Body of pancreas (tissue), 4 donors: Measurements from ENCODE around the gene POFUT2. TPM values are rescaled to one million over a fixed set of nuclear protein-coding genes. Genes with fewer than 3 reads are reported as not detected.

Experiments used
- ATAC-seq: fragments of 150-250 bp; one replicate; pipeline ENCODE4 v1.9.1; 2016
- DNase-seq, 4 donors: peaks; one replicate each; pipeline ENCODE4 v3.0.0-alpha.2; 2019
- H3K27ac ChIP-seq, 4 donors: fragments of 200-600 bp; sonication (generic); 1 replicate in 3 of 4; 2 replicates in 1 of 4; pipeline versions ENCODE4 v1.5.1 to v1.6.1; 2016 to 2019; ENCODE audit warnings: mild to moderate bottlenecking in 1 of 4, mixed read lengths in 1 of 4, moderate library complexity in 1 of 4
- H3K27me3 ChIP-seq, 2 donors: fragments of 200-600 bp; sonication (generic); one replicate each; pipeline ENCODE4 v1.6.0; 2016; ENCODE audit warnings: mild to moderate bottlenecking in 1 of 2
- H3K36me3 ChIP-seq, 2 donors: fragments of 200-600 bp; sonication (generic); replicated peaks in 1 of 2; 2 replicates each; pipeline ENCODE4 v1.5.1; 2016; ENCODE audit warnings: low read depth in 2 of 2; ENCODE audit not compliant: insufficient read depth in 1 of 2
- H3K4me1 ChIP-seq: fragments of 200-600 bp; sonication (generic); one replicate; pipeline ENCODE4 v1.6.0; 2016
- H3K4me3 ChIP-seq, 2 donors: fragments of 200-600 bp; sonication (generic); 1 replicate in 1 of 2; 2 replicates in 1 of 2; pipeline ENCODE4 v1.5.1; 2016 to 2019
- H3K9me3 ChIP-seq, 3 donors: fragments of 200-600 bp; sonication (generic); 1 replicate in 2 of 3; 2 replicates in 1 of 3; pipeline ENCODE4 v1.5.1; 2016
- CTCF ChIP-seq, 7 experiments: fragments of 450-650 bp in 4 of 7; fragments of 200-600 bp in 3 of 7; sonication (generic) in 3 of 7; IDR thresholded peaks; one replicate each; pipeline ENCODE4 v1.5.1; 2016 to 2019; ENCODE audit warnings: antibody characterized with exemption in 7 of 7
- POLR2A ChIP-seq, 3 donors: fragments of 450-650 bp; IDR thresholded peaks; one replicate each; pipeline ENCODE4 v1.6.1; 2016; ENCODE audit warnings: antibody characterized with exemption in 3 of 3, mild to moderate bottlenecking in 2 of 3
- WGBS, 2 donors: methylation state at CpG; one replicate each; pipeline ENCODE4 v1.1.5; 2017; 5-methylcytosine and 5-hydroxymethylcytosine counted together
- intact Hi-C: fragments of 100-400 bp; cut with DNase I; formaldehyde crosslinking; loops from one replicate; pipeline ENCODE4 v1.15.1; 2023
- total RNA-seq, 2 donors: library from RNA; depleted of rRNA; stranded (reverse); fragments of >200 nt; gene quantifications; one replicate each; pipeline ENCODE4 v1.1.0, GENCODE V29; 2016

POFUT2 gene
- total RNA-seq, 2 donors from 2014 or later = 16.3 to 46.1 TPM

DNA sequence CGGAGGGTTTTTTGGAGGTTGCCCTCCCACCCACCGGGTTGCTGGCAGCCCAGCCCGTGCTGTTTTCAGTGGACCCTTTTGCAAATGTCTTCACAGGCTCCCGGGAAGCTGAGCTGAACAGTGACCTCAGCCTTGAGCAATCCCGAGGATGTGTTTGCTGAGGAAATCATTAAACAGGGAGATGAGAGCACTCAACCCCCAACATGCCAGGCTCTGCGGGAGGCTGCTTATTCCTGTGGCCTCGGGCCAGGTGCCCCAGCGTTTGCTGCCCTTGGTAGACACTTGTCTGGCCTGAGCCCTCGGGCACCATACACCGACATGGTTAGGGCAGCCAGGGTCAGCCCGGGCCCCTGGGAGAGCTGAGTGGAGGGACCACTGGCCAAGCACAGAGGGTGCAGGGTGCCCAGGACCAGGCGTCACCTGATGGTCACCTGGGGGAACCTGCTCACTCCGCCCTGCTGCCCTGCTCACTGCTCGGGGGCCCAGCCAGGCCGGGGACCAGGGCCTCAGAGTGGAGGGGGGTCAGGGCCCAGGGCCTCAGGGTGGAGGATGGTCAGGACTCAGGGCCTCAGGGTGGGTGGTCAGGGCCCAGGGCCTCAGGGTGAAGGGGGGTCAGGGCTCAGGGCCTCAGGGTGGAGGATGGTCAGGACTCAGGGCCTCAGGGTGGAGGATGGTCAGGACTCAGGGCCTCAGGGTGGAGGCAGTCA is 42.5 kb upstream of the POFUT2 start:
- peak overlapping the region; percentile 57 to 96 (median 94) for H3K27ac ChIP-seq
- H3K4me1 ChIP-seq = peaks cover 62% of the 10 kb centered on the region
- H3K4me3 ChIP-seq = no peak overlapping the region
- ATAC-seq (peak; percentile 80), DNase-seq (peak; percentile 75 to 88 (median 82))
- peak in 1 of 3 donors; percentile 8 for TF ChIP-seq POLR2A (IDR thresholded peaks at IDR 0.05)
- no peak for TF ChIP-seq CTCF (IDR thresholded peaks at IDR 0.05)
- H3K27me3 ChIP-seq = no peaks in the 10 kb centered on the region
- intact Hi-C loops = no loop called here
- 6 to 16% methylated on average over 2 to 15 of the region's 15 CpGs for WGBS, 2 donors
- no peaks in the 10 kb centered on the region for H3K36me3 ChIP-seq
- no peaks in the 10 kb centered on the region for H3K9me3 ChIP-seq

DNA sequence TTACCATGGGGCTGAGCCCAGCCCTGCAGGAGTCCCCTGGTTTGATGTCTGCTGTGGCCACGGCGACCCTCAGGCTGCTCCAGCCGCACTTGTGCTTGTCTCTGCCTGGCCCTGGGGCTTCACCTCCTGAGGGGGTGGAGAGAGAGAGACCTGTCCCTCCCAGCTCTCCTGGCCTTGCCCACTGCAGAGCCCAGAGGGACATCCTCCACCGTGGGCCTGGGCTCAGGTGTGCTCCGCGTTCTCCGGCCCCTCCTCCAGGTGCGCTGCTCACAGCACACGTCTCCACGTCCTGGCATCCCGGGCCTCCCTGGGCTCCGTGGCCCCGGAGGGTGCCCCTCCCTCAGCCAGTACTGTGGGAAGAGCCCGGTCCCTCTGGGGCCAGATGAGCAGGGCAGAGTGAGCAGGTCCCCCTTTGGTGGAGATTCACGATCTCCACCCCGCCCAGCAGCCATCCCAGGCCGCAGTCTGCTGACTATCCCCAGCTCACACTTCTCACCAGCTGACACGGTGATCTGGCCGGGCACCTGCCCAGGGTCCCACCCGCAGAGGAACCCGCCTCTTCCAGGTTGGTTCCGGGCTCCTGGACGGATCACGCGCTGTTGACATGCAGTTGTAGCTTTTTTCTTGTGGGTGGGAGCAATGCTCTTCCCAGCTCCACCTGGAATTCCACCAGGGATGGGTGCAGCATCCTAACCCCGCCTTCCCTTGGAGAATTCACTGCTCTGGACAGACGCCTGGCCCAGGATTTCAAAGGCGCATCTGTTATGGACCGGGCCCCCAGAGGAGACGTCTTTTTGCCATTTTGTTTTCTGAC is 41.8 kb upstream of the POFUT2 start:
- Histone ChIP-seq H3K4me1 (peaks cover 66% of the 10 kb centered on the region), H3K27ac (peak overlapping the region; percentile 84 to 96 (median 94)), H3K36me3 (no peaks in the 10 kb centered on the region), H3K9me3 (no peaks in the 10 kb centered on the region), H3K4me3 (no peak overlapping the region), H3K27me3 (no peaks in the 10 kb centered on the region)
- intact Hi-C loops = loop anchor here (10.0 kb wide), 1 partner anchor 85 kb away; no protein-coding TSS in a partner anchor
- WGBS, 2 donors = 26 to 33% methylated on average over 18 to 30 of the region's 30 CpGs
- TF ChIP-seq CTCF (IDR thresholded peaks at IDR 0.05) = no peak
- peak; percentile 84 to 91 (median 87) for TF ChIP-seq POLR2A (IDR thresholded peaks at IDR 0.05)
- DNase-seq (peak; percentile 66 to 85 (median 74)), ATAC-seq (peak; percentile 64)

GRCh38 chr21:45328198-45329091 is 40.8 kb upstream of the POFUT2 start:
- 53 to 58% methylated on average over 13 to 41 of the region's 43 CpGs for WGBS, 2 donors
- ATAC-seq (no peak), DNase-seq (peak in 1 of 4 donors; percentile 20)
- H3K9me3 ChIP-seq = no peaks in the 10 kb centered on the region
- peaks cover 66% of the 10 kb centered on the region for H3K4me1 ChIP-seq
- H3K27me3 ChIP-seq = no peaks in the 10 kb centered on the region
- intact Hi-C loops = loop anchor here (10.0 kb wide), 1 partner anchor 86 kb away; no protein-coding TSS in a partner anchor
- TF ChIP-seq POLR2A (IDR thresholded peaks at IDR 0.05) = no peak
- no peak for TF ChIP-seq CTCF (IDR thresholded peaks at IDR 0.05)
- H3K4me3 ChIP-seq = no peak overlapping the region
- no peaks in the 10 kb centered on the region for H3K36me3 ChIP-seq
- peak overlapping the region; percentile 84 to 96 (median 94) for H3K27ac ChIP-seq

DNA sequence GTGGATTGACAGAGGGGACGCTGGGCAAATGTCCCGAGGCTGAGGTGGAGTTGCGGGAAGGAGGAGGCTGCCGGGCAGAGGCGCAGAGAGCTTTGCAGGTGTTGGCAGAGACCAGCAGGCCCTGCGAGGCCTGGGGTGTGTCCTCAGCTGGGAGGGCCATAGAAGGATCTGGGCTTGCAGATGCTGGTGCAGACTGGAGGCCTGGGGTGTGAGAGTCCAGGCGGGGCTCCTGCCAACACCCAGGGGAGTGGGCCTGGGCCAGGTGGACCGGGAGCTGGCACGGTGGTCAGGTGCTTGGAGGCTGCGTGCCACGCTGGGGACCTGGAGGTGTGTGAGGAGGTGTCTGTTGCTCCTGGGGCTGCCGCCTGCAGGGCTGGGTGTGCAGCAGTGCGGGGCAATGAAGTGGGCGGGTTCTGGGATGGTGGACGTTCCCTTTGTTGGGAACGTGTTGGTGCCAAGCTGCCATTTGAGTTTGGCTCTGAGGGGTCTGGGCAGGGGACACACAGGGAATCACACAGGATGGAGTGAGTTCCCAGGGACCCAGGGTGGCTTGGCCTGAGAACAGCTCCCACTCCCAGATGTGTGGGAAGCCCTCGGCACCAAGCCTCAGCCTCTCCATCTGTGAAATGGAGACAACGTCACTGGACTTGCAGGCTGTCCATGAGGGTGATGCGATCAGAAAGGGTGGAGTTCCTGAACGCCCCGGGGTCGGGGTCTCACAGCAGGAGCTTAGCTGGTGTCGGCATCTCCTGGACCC is 39.9 kb upstream of the POFUT2 start:
- intact Hi-C loops = loop anchor here (10.0 kb wide), 1 partner anchor 87 kb away; no protein-coding TSS in a partner anchor
- DNase-seq (peak in 1 of 4 donors; percentile 36), ATAC-seq (no peak)
- WGBS, 2 donors = 39 to 56% methylated on average over 20 to 22 of the region's 23 CpGs
- no peaks in the 10 kb centered on the region for H3K36me3 ChIP-seq
- no peak for TF ChIP-seq CTCF (IDR thresholded peaks at IDR 0.05)
- peak in 2 of 3 donors; percentile 9 to 32 for TF ChIP-seq POLR2A (IDR thresholded peaks at IDR 0.05)
- peaks cover 74% of the 10 kb centered on the region for H3K4me1 ChIP-seq
- H3K9me3 ChIP-seq = no peaks in the 10 kb centered on the region
- H3K27ac ChIP-seq = peak overlapping the region; percentile 84 to 96 (median 94)
- H3K4me3 ChIP-seq = no peak overlapping the region
- H3K27me3 ChIP-seq = no peaks in the 10 kb centered on the region
